IPS-20b (cell line): ENCODE data around the gene CDS2.

Experiments
- H3K27ac ChIP-seq: one replicate; pipeline ENCODE4 v1.5.1; 2013; ENCODE audit warnings: low read length
- H3K27me3 ChIP-seq: 2 replicates; pipeline ENCODE4 v1.6.1; 2013; ENCODE audit warnings: mild to moderate bottlenecking, low read length, inconsistent platforms; ENCODE audit not compliant: insufficient read depth
- H3K36me3 ChIP-seq: 2 replicates; pipeline ENCODE4 v1.6.1; 2013; ENCODE audit warnings: low read depth, mild to moderate bottlenecking, inconsistent platforms, low read length, moderate library complexity; ENCODE audit not compliant: insufficient read depth
- H3K4me1 ChIP-seq: 2 replicates; pipeline ENCODE4 v1.6.1; 2013; ENCODE audit warnings: mild to moderate bottlenecking, control low read depth, inconsistent platforms, low read length, moderate library complexity; ENCODE audit not compliant: insufficient read depth
- H3K4me3 ChIP-seq: 2 replicates; pipeline ENCODE4 v1.5.1; 2013; ENCODE audit warnings: mild to moderate bottlenecking, low read length, inconsistent platforms
- H3K9ac ChIP-seq: 2 replicates; pipeline ENCODE4 v1.6.1; 2013; ENCODE audit warnings: low read depth, mild to moderate bottlenecking, inconsistent platforms, low read length, moderate library complexity
- H3K9me3 ChIP-seq: 2 replicates; pipeline ENCODE4 v1.6.1; 2013; ENCODE audit warnings: mild to moderate bottlenecking, low read depth, low read length, inconsistent platforms; ENCODE audit not compliant: insufficient read depth

CDS2 gene

DNA sequence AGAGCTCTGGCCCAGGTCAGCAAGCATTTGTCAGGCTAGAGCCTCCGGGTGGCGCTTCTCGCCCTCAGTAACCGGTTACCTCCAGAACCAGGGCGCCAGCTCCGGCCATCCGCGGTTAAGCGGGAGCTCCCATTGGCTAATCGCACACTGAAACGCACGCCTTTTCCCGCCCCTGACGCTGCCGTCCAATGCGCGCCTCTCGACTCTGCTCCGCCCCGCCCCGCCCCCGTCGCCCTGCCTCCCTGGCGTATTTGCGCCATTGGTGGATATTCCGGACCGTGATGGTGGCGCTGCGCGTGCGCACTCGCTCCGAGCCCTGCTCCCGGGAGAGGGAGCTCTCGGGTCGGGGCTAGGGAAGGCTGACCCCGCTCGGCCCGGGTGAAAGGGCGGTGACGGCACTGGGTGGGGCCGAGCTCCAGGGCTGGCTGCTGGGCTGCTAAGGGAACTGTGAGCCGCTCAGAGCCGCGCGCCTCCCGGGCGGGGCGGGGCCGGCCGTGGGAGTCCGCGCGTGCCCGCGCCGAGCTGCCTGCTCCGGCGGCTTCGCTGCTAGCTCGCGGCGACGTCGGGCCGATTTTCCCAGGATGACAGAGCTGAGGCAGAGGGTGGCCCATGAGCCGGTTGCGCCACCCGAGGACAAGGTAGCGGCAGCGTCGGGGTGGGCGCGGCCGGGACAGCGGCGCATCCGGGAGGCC is at the start of gene CDS2:
CDS2 (plus strand) TSS at position 497 of the 692 bp plus-strand sequence; CDS start at position 582, 85 bp downstream.
- Histone ChIP-seq H3K4me1 (peaks cover 3% of the 10 kb centered on the region; the same call in 1 of the 2 replicates), H3K27me3 (no peaks in the 10 kb centered on the region), H3K9me3 (no peaks in the 10 kb centered on the region), H3K9ac (peak within 1 kb of the TSS; percentile 90), H3K36me3 (no peaks in the 10 kb centered on the region; the same call in 1 of the 2 replicates), H3K27ac (peak within 1 kb of the TSS; percentile 40), H3K4me3 (peak within 1 kb of the TSS; percentile 97)

DNA sequence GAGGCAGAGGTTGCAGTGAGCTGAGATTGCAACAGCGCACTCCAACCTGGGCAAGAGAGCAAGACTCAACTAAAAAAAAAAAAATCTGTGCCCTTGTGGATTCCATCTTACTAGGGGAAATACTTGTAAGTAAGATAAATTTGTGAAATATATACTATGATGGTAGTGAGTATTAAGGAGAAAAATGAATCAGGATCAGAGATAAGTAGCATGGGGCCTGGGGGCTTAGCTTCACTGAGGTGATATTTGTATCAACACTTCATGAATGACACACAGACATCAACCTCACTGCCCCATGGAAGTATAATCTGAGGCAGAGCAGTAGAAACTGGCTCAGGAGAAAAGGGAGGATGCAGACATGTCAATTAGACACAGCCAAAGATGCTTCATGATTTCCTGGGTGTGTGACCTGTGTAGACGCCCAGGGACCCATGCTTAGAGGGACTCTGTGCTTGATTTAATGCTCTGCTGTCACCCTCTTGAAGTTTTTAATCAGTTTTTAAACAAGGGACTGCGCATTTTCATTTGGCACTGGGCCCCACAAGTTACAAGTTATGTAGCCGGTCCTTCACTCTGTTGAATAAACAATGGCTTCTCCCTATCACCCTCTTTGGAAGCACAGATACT is 48.9 kb upstream of the CDS2 start:
- Histone ChIP-seq H3K9ac (no peak overlapping the region), H3K27me3 (no peaks in the 10 kb centered on the region), H3K4me3 (no peak overlapping the region), H3K36me3 (no peaks in the 10 kb centered on the region), H3K4me1 (no peaks in the 10 kb centered on the region; the same call in 1 of the 2 replicates), H3K27ac (no peak overlapping the region), H3K9me3 (no peaks in the 10 kb centered on the region)

DNA sequence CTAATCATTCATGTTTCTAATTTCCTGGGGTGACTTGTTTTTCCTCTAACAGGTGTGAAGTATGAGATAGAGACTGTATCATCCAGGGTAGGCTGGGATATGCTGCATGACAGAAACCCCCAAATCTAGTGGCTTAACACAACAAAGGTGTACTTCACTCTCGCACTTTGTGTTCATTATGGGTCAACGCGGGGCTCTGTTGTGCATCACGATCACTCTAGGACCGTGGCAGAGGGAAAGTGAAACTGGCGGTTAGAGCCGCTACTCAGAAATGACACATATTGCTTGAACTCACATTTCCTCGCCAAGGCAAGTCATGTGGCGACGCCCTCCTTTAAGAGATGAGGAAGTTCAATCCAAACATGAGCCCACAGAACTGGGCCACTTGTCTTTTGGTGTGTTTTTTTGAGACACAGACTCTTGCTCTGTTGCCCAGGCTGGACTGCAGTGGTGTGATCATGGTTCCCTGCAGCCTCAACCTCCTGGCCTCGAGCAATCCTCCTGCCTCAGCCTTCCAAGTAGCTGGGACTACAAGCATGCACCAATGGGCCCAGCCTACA is 48.3 kb upstream of the CDS2 start:
- Histone ChIP-seq H3K4me3 (no peak overlapping the region), H3K9me3 (no peaks in the 10 kb centered on the region), H3K36me3 (no peaks in the 10 kb centered on the region), H3K27me3 (no peaks in the 10 kb centered on the region), H3K27ac (no peak overlapping the region), H3K4me1 (no peaks in the 10 kb centered on the region; the same call in 1 of the 2 replicates), H3K9ac (no peak overlapping the region)

DNA sequence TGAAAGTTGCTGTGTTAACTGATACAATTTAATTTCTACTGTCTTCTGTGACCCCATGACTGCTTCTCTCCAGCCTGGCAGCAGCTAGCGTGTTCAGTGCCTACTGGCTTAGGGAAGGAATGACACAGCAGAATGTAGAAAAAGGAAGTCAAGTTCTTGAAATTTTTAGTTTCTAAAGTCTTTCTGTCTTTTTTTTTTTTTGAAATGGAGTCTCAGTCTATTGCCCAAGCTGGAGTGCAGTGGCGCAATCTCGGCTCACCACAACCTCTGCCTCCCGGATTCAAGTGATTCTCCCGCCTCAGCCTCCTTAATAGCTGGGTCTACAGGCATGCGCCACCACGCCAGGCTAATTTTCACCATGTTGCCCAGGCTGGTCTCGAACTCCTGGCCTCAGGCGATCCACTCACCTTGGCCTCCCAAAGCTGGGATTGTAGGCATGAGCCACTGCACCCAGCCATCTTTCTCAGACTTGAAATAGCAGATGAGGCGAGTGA is 46.4 kb upstream of the CDS2 start:
- H3K4me3 ChIP-seq: no peak overlapping the region
- no peaks in the 10 kb centered on the region for H3K36me3 ChIP-seq
- H3K9ac ChIP-seq: no peak overlapping the region
- H3K4me1 ChIP-seq: no peaks in the 10 kb centered on the region
- H3K27ac ChIP-seq: no peak overlapping the region
- no peaks in the 10 kb centered on the region for H3K27me3 ChIP-seq
- no peaks in the 10 kb centered on the region for H3K9me3 ChIP-seq

DNA sequence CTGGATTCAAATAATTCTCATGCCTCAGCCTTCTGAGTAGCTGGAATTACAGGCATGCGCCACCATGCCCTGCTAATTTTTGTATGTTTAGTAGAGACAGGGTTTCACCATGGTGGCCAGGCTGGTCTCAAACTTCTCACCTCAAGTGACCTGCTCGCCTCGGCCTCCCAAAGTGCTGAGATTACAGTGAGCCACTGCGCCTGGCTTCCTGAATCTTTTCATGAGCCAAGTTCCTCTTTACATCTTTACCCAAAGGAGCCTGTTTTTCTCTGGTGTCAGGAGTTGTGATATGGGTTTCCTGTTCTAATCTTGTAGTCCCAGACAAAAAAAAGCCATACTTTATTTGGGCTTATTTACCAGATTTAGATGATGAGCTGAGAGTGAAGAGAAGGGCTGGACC is 41.4 kb upstream of the CDS2 start:
- H3K9ac ChIP-seq: no peak overlapping the region
- H3K4me1 ChIP-seq: no peaks in the 10 kb centered on the region
- no peaks in the 10 kb centered on the region for H3K9me3 ChIP-seq
- H3K4me3 ChIP-seq: no peak overlapping the region
- no peak overlapping the region for H3K27ac ChIP-seq
- H3K27me3 ChIP-seq: no peaks in the 10 kb centered on the region
- no peaks in the 10 kb centered on the region for H3K36me3 ChIP-seq

DNA sequence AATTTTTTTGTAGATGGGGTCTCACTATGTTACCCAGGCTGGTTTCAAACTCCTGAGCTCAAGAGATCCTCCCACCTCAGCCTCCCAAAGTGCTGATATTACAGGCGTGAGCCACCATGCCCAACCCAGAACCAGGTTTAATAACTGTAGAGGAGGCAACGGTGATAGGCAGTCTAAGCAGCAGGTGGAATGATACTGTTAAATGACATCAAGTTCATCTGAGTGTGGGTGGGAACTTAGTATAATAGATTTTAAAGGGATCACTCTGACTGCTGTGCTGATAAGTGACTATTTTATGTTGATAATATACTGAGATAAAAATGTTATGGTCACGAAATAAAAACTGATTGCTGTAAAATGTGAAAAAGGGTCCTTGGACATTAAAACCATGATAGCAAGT is 38.1 kb upstream of the CDS2 start:
- Histone ChIP-seq H3K36me3 (0 out of 2 replicates have a peak, but pooled peaks cover 10% of the 10 kb centered on the region), H3K27ac (no peak overlapping the region), H3K9me3 (no peaks in the 10 kb centered on the region), H3K27me3 (no peaks in the 10 kb centered on the region), H3K9ac (no peak overlapping the region), H3K4me1 (no peaks in the 10 kb centered on the region), H3K4me3 (no peak overlapping the region)

DNA sequence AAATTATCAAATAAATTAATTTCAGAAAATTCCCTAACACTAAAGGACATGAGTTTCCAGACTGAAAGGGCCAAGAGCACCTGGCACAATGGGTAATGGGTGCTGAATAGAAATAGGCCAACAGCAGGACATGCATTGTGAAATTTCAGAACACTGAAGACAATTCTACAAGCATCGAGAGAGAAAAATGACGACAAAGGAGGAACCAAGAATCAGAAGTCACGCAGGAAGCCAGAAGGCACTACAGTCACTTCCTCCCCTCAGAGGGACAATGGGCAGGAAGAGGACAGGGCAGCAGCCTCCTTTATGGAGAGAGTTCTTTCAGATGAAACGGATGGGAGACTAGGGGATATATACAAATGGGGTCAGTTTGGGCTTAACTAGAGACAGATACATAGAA is 36.6 kb upstream of the CDS2 start:
- no peak overlapping the region; the same call in 1 of the 2 replicates for H3K9ac ChIP-seq
- no peak overlapping the region for H3K4me3 ChIP-seq
- 0 out of 2 replicates have a peak, but pooled peaks cover 10% of the 10 kb centered on the region for H3K36me3 ChIP-seq
- H3K27ac ChIP-seq: no peak overlapping the region
- no peaks in the 10 kb centered on the region for H3K27me3 ChIP-seq
- no peaks in the 10 kb centered on the region for H3K9me3 ChIP-seq
- H3K4me1 ChIP-seq: no peaks in the 10 kb centered on the region

DNA sequence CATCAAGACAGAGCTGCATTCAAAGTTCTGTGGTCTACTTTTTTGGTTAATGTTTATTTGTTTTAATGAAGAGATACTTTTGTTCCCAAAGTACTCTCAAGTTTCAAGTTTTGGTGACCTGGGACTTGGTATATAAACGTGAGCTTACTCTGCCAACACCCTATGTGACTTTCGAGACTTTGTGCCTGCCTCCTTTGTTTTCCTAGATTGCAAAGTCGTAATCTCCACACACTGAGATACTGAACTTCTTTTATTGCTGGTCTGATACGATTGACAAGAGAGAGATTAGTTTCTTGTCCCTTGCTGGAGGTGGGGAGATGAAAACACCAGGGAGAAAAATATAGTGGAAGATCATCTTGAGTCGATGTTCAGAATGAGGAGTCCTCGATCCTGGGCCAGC is 34.9 kb upstream of the CDS2 start:
- Histone ChIP-seq H3K9ac (no peak overlapping the region), H3K9me3 (no peaks in the 10 kb centered on the region), H3K4me1 (no peaks in the 10 kb centered on the region), H3K27ac (no peak overlapping the region), H3K36me3 (peaks cover 20% of the 10 kb centered on the region), H3K4me3 (no peak overlapping the region), H3K27me3 (no peaks in the 10 kb centered on the region)

DNA sequence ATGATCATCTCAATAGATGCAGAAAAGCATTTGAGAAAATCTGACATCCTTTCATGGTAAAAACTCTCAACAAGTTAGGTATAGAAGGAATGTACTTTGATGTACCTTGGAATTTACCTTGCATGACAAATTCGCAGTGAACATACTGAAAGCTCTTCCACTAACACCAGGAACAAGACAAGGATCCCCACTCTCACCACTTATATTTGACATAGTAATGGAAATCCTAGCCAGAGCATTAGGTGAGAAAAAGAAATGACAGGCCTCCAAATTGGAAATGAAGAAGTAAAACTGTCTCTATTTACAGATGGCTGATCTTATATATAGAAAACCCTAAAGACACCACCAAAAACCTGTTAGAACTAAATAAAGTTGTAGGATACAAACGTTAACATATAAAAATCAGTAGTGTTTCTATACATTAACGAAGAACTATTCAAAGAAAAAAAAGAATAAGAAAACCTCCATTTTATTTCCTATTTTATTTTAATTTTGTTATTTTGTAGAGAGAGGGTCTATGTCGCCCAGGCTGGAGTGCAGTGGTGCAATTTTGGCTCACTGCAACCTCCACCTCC is 34.0 kb upstream of the CDS2 start:
- Histone ChIP-seq H3K4me1 (no peaks in the 10 kb centered on the region), H3K9me3 (no peaks in the 10 kb centered on the region), H3K27ac (no peak overlapping the region), H3K36me3 (peaks cover 24% of the 10 kb centered on the region), H3K9ac (no peak overlapping the region), H3K27me3 (no peaks in the 10 kb centered on the region), H3K4me3 (no peak overlapping the region)

DNA sequence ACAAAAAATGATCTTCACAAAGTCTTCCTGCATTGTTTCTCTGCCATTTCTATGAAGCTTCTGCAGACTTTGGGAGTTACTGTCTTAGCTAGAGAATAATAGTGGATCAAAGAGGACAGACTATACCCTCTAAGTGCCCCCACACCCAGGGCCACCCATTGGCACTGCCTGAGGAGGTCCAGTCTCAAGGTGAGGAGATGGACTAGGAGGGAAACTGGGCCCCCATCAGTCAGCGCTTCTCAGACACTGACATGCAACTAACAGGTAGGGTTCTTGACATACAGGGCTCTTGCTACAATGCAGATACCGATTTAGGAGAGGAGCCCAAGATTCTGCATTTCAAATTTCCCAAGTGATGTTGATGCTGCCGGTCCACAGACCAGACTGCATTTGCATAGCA is 31.4 kb upstream of the CDS2 start:
- Histone ChIP-seq H3K4me1 (no peaks in the 10 kb centered on the region), H3K36me3 (peaks cover 47% of the 10 kb centered on the region), H3K27ac (no peak overlapping the region), H3K9ac (no peak overlapping the region), H3K4me3 (no peak overlapping the region), H3K27me3 (no peaks in the 10 kb centered on the region), H3K9me3 (no peaks in the 10 kb centered on the region)

DNA sequence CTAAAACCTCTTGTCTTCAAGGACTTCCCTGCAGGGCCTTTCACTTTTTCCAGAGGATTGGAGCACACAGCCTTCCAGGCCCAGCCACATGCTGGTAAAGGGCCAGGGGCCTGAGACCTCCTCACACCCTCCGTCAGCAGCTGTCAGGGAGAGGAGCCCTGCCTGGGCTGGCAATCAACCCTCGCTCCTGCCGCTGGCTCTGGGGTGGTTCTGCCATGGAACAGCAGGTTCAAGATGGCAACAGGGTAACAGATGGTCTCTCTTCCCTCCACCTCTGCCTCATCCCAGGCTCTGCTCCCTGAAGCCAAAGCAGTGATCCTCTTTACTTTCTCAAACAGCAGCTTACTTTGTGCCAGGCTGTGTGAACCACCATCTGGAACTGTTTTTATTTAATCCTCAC is 30.9 kb upstream of the CDS2 start:
- Histone ChIP-seq H3K27ac (no peak overlapping the region), H3K9me3 (no peaks in the 10 kb centered on the region), H3K27me3 (no peaks in the 10 kb centered on the region), H3K4me3 (no peak overlapping the region), H3K9ac (no peak overlapping the region), H3K4me1 (no peaks in the 10 kb centered on the region), H3K36me3 (peaks cover 50% of the 10 kb centered on the region)
